OCI-LY7 (cell line): ENCODE results near the gene CD2AP. TPM values are rescaled to one million over a fixed set of nuclear protein-coding genes. Genes with fewer than 3 reads are reported as not detected.

ENCODE experiments used
- BruUV-seq: library from RNA; stranded (reverse); fragments of 400-500 nt; replicated peaks from 2 replicates; lab custom pipeline; 2021; lab: Mats Ljungman, UMichigan
- CTCF ChIA-PET: fragments of 300-600 bp; sonication (Branson Sonifier 250); formaldehyde crosslinking; loops from one replicate; lab custom pipeline; 2022; ENCODE audit warnings: antibody characterized with exemption; ENCODE audit not compliant: unreplicated experiment; lab: Charles Lee
- POLR2A ChIA-PET: fragments of 300-600 bp; sonication (Branson Sonifier 250); formaldehyde crosslinking; loops from one replicate; lab custom pipeline; 2022; ENCODE audit warnings: antibody characterized with exemption; lab: Charles Lee
- DNase-seq: peaks from one replicate; pipeline ENCODE4 v3.0.0-alpha.2; 2015; ENCODE audit warnings: low spot score
- H2AFZ ChIP-seq: fragments of 200-600 bp; sonication (generic), shearing (Covaris generic); 2 replicates; pipeline ENCODE4 v1.6.1; 2014; ENCODE audit warnings: mild to moderate bottlenecking, antibody characterized with exemption, low read length, moderate library complexity
- H3K27ac ChIP-seq: fragments of 200-600 bp; sonication (generic); 2 replicates; pipeline ENCODE4 v1.5.1; 2014; ENCODE audit warnings: mixed run types, low read depth, mild to moderate bottlenecking, moderate library complexity, low read length, inconsistent platforms; ENCODE audit not compliant: poor library complexity, severe bottlenecking
- H3K36me3 ChIP-seq: fragments of 200-600 bp; sonication (generic); 2 replicates; pipeline ENCODE4 v1.6.1; 2014; ENCODE audit warnings: mild to moderate bottlenecking, antibody characterized with exemption, low read length, moderate library complexity, mixed read lengths; ENCODE audit not compliant: insufficient read depth
- H3K4me1 ChIP-seq: fragments of 200-600 bp; sonication (generic); 2 replicates; pipeline ENCODE4 v1.5.1; 2014; ENCODE audit warnings: mild to moderate bottlenecking, low read length; ENCODE audit not compliant: insufficient read depth, poor library complexity, severe bottlenecking
- H3K4me2 ChIP-seq: fragments of 200-600 bp; sonication (generic); 2 replicates; pipeline ENCODE4 v1.6.1; 2014; ENCODE audit warnings: mild to moderate bottlenecking, low read length
- H3K4me3 ChIP-seq: fragments of 200-600 bp; sonication (generic); 2 replicates; pipeline ENCODE4 v1.5.1; 2014; ENCODE audit warnings: mild to moderate bottlenecking, low read depth, low read length; ENCODE audit not compliant: poor library complexity, severe bottlenecking
- H3K79me2 ChIP-seq: fragments of 200-600 bp; sonication (generic); 2 replicates; pipeline ENCODE4 v1.6.1; 2016; ENCODE audit warnings: low read depth, mild to moderate bottlenecking, low read length, moderate library complexity, mixed read lengths; ENCODE audit not compliant: insufficient read depth
- H3K9me2 ChIP-seq: fragments of 200-600 bp; sonication (generic); 2 replicates; pipeline ENCODE4 v1.6.1; 2016; ENCODE audit warnings: mild to moderate bottlenecking, low read length, mixed read lengths; ENCODE audit not compliant: insufficient read depth
- H3K9me3 ChIP-seq: fragments of 200-600 bp; sonication (generic); 2 replicates; pipeline ENCODE4 v1.6.1; 2014; ENCODE audit warnings: mild to moderate bottlenecking, mixed run types, low read length, mixed read lengths
- H4K20me1 ChIP-seq: fragments of 200-600 bp; sonication (generic); 2 replicates; pipeline ENCODE4 v1.6.1; 2014; ENCODE audit warnings: mild to moderate bottlenecking, antibody characterized with exemption, low read length, moderate library complexity, mixed read lengths; ENCODE audit not compliant: insufficient read depth
- EZH2phosphoT487 ChIP-seq: fragments of 200-600 bp; sonication (generic); IDR thresholded peaks from 2 replicates; pipeline ENCODE4 v1.6.1; 2018; ENCODE audit warnings: low read depth, borderline replicate concordance, mild to moderate bottlenecking, mixed run types, antibody characterized with exemption, low read length, moderate library complexity, mixed read lengths
- intact Hi-C: fragments of 100-400 bp; cut with micrococcal nuclease; formaldehyde crosslinking; loops from one replicate; pipeline ENCODE4 v1.10.0; 2022; ENCODE audit not compliant: unreplicated experiment
- total RNA-seq, 2 experiments: library from RNA; depleted of rRNA in 1 of 2; stranded (reverse); fragments of >200 nt in 1 of 2; shearing (Covaris generic) in 1 of 2; gene quantifications; 2 replicates each; pipeline ENCODE4 v1.2.3, GENCODE V29; 2014 to 2022
- TF ChIP-seq, protein P1 (sequence below): fragments of 200-600 bp; sonication (generic); conservative IDR thresholded peaks from 2 replicates; pipeline ENCODE4 v1.5.1; 2014; ENCODE audit warnings: mild to moderate bottlenecking, antibody characterized with exemption, low read length, moderate library complexity, mixed read lengths

CD2AP gene
- total RNA-seq, 2 experiments from 2014 or later, result 26.6 to 58.0 TPM

GRCh38 chr6:47648031-47648430, 170.4 kb downstream of the CD2AP start:
- peaks cover 6% of the 10 kb centered on the region for H3K4me1 ChIP-seq
- no peaks in the 10 kb centered on the region for H3K9me3 ChIP-seq
- no peaks in the 10 kb centered on the region for H4K20me1 ChIP-seq
- H3K36me3 ChIP-seq, result no peaks in the 10 kb centered on the region
- no TSS peak for BruUV-seq
- intact Hi-C loops, result no loop called here
- TF ChIP-seq EZH2phosphoT487, result no peak
- TF ChIP-seq, protein P1, sequence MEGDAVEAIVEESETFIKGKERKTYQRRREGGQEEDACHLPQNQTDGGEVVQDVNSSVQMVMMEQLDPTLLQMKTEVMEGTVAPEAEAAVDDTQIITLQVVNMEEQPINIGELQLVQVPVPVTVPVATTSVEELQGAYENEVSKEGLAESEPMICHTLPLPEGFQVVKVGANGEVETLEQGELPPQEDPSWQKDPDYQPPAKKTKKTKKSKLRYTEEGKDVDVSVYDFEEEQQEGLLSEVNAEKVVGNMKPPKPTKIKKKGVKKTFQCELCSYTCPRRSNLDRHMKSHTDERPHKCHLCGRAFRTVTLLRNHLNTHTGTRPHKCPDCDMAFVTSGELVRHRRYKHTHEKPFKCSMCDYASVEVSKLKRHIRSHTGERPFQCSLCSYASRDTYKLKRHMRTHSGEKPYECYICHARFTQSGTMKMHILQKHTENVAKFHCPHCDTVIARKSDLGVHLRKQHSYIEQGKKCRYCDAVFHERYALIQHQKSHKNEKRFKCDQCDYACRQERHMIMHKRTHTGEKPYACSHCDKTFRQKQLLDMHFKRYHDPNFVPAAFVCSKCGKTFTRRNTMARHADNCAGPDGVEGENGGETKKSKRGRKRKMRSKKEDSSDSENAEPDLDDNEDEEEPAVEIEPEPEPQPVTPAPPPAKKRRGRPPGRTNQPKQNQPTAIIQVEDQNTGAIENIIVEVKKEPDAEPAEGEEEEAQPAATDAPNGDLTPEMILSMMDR, result no peak
- ChIA-PET CTCF (no interaction called here), POLR2A (interaction anchor here (0.5 kb wide), 1 partner anchor 69 kb away, joined by 4 read pairs; no protein-coding TSS in a partner anchor)
- no peak overlapping the region for H3K4me2 ChIP-seq
- H3K9me2 ChIP-seq, result no peaks in the 10 kb centered on the region
- no peak overlapping the region for H3K27ac ChIP-seq
- H3K4me3 ChIP-seq, result no peak overlapping the region
- DNase-seq, result no peak
- H2AFZ ChIP-seq, result no peak overlapping the region
- no peaks in the 10 kb centered on the region for H3K79me2 ChIP-seq

DNA sequence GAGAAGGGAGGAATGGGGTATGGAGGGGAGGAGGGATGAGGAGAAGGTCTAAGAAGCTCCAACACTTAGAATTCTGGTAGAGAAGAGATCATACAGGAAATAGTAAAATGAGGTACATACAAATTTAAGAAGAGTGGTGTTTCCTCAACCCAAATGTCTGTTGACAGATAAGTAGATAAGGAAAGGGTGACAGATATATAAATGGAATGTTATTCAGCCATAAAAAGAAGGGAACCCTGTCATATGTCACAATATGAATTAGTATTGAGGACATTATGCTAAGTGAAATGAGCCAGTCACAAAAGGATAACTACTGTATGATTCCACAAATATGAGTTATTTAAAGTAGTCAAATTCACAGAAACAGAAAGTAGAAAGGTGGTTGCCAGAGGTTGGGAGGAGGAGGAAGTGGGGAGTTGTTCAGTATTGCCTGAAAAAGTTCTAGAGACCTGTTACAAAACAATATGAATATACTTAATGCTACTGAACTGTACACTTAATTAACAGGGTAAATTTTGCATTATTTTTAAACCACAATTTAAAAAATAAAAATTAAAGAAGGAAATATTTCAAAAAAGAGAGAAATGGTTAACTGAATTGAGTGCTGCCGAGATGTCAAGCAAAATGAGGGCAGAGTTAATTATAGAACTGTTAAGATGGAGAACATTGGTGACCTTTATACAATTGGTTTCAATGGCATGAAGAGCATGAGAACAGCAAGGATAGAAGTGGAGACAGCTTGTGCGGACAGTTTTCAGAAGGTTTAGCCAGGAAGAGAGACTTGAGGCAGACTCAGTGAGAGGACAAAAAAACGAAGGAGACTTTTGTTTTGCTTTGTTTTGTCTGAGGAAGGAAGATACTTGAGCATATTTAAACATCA, 173.2 kb downstream of the CD2AP start:
- TF ChIP-seq, protein P1, result no peak
- TF ChIP-seq EZH2phosphoT487, result no peak
- Histone ChIP-seq H4K20me1 (no peaks in the 10 kb centered on the region), H3K9me2 (no peaks in the 10 kb centered on the region), H3K79me2 (no peaks in the 10 kb centered on the region), H3K4me1 (peaks cover 6% of the 10 kb centered on the region), H3K4me2 (no peak overlapping the region), H2AFZ (peak overlapping the region; percentile 19; the same call in 1 of the 2 replicates), H3K4me3 (no peak overlapping the region), H3K9me3 (no peaks in the 10 kb centered on the region), H3K36me3 (no peaks in the 10 kb centered on the region), H3K27ac (no peak overlapping the region)
- BruUV-seq, result no TSS peak
- POLR2A ChIA-PET, result interaction anchor here (0.5 kb wide), 1 partner anchor 49 kb away, joined by 4 read pairs; no protein-coding TSS in a partner anchor
- DNase-seq, result no peak
- CTCF ChIA-PET, result no interaction called here
- intact Hi-C loops, result no loop called here

GRCh38 chr6:47651505-47651944, 173.9 kb downstream of the CD2AP start:
- Histone ChIP-seq H3K4me1 (peaks cover 6% of the 10 kb centered on the region), H3K4me2 (no peak overlapping the region), H3K4me3 (no peak overlapping the region), H2AFZ (peak overlapping the region; percentile 19; the same call in 1 of the 2 replicates), H4K20me1 (no peaks in the 10 kb centered on the region), H3K27ac (no peak overlapping the region), H3K79me2 (no peaks in the 10 kb centered on the region), H3K9me3 (no peaks in the 10 kb centered on the region), H3K36me3 (no peaks in the 10 kb centered on the region), H3K9me2 (no peaks in the 10 kb centered on the region)
- ChIA-PET CTCF (no interaction called here), POLR2A (no interaction called here)
- intact Hi-C loops, result no loop called here
- TF ChIP-seq, protein P1, result no peak
- no peak for TF ChIP-seq EZH2phosphoT487
- BruUV-seq, result no TSS peak
- DNase-seq, result no peak
